GM23338 (cell line): Measurements from ENCODE around the gene PSMD2. TPM values are rescaled to one million over a fixed set of nuclear protein-coding genes. Genes with fewer than 3 reads are reported as not detected.

Experiments used
- ATAC-seq: fragments of 200-7000 bp; cut with Tn5 transposase; 3 replicates; pipeline ENCODE4 v1.9.1; 2020
- DNase-seq: peaks from one replicate; pipeline ENCODE4 v3.0.0-alpha.2; 2015; ENCODE audit warnings: low spot score
- H2AFZ ChIP-seq: fragments of 200-600 bp; sonication (generic); 2 replicates; pipeline ENCODE4 v1.8.0; 2016; ENCODE audit warnings: antibody characterized with exemption, mild to moderate bottlenecking, moderate library complexity
- H3F3A ChIP-seq: fragments of 200-600 bp; sonication (generic); replicated peaks from 2 replicates; pipeline ENCODE4 v1.8.0; 2017; ENCODE audit warnings: antibody characterized with exemption, mixed run types, low read depth
- H3K27ac ChIP-seq: fragments of 200-600 bp; sonication (generic); 2 replicates; pipeline ENCODE4 v1.6.1; 2016; ENCODE audit warnings: low read depth
- H3K27me3 ChIP-seq: fragments of 200-600 bp; sonication (generic); 2 replicates; pipeline ENCODE4 v1.8.0; 2016; ENCODE audit warnings: mild to moderate bottlenecking, mixed run types, moderate library complexity; ENCODE audit not compliant: insufficient read depth
- H3K36me3 ChIP-seq: fragments of 200-600 bp; sonication (generic); 2 replicates; pipeline ENCODE4 v1.8.0; 2016; ENCODE audit warnings: mild to moderate bottlenecking; ENCODE audit not compliant: insufficient read depth
- H3K4me1 ChIP-seq: fragments of 200-600 bp; sonication (generic); 2 replicates; pipeline ENCODE4 v1.8.0; 2016; ENCODE audit warnings: mild to moderate bottlenecking, moderate library complexity; ENCODE audit not compliant: insufficient read depth
- H3K4me2 ChIP-seq: fragments of 200-600 bp; sonication (generic); 2 replicates; pipeline ENCODE4 v1.7.1; 2017; ENCODE audit warnings: mixed run types
- H3K4me3 ChIP-seq: fragments of 200-600 bp; sonication (generic); 2 replicates; pipeline ENCODE4 v1.6.1; 2016; ENCODE audit warnings: mixed run types
- H3K79me2 ChIP-seq: fragments of 200-600 bp; sonication (generic); replicated peaks from 2 replicates; pipeline ENCODE4 v1.8.0; 2017; ENCODE audit warnings: mild to moderate bottlenecking; ENCODE audit not compliant: insufficient read depth
- H3K9me2 ChIP-seq: fragments of 200-600 bp; sonication (generic); 2 replicates; pipeline ENCODE4 v1.8.0; 2017; ENCODE audit not compliant: insufficient read depth
- H4K20me1 ChIP-seq: fragments of 200-600 bp; sonication (generic); replicated peaks from 2 replicates; pipeline ENCODE4 v1.8.0; 2017; ENCODE audit warnings: mild to moderate bottlenecking; ENCODE audit not compliant: insufficient read depth
- H3K27ac Mint-ChIP-seq: 2 replicates; pipeline ENCODE4 v1.8.0; 2020; ENCODE audit warnings: inconsistent platforms, mild to moderate bottlenecking, moderate library complexity, mixed read lengths
- H3K27me3 Mint-ChIP-seq: 3 replicates; pipeline ENCODE4 v1.8.0; 2022; ENCODE audit warnings: low read depth, mild to moderate bottlenecking, moderate library complexity, mixed read lengths, inconsistent platforms; ENCODE audit not compliant: insufficient read depth, poor library complexity
- H3K36me3 Mint-ChIP-seq: 3 replicates; pipeline ENCODE4 v1.8.0; 2021; ENCODE audit warnings: low read depth, mild to moderate bottlenecking, inconsistent platforms, moderate library complexity, mixed read lengths
- H3K4me1 Mint-ChIP-seq: 3 replicates; pipeline ENCODE4 v1.8.0; 2020; ENCODE audit warnings: mild to moderate bottlenecking, inconsistent platforms, mixed read lengths
- H3K4me3 Mint-ChIP-seq: 3 replicates; pipeline ENCODE4 v1.8.0; 2021; ENCODE audit warnings: moderate library complexity, mild to moderate bottlenecking, inconsistent platforms, mixed read lengths
- H3K9me3 Mint-ChIP-seq: 3 replicates; pipeline ENCODE4 v1.8.0; 2020; ENCODE audit warnings: moderate library complexity, mild to moderate bottlenecking, inconsistent platforms, mixed read lengths
- CREB1 ChIP-seq: fragments of 250-450 bp; sonication (Bioruptor Pico); IDR thresholded peaks from 2 replicates; pipeline ENCODE4 v1.5.0; 2020; ENCODE audit warnings: low read depth, mild to moderate bottlenecking, moderate library complexity
- CTCF ChIP-seq, 2 experiments: fragments of 200-600 bp in 1 of 2; sonication (generic) in 1 of 2; conservative IDR thresholded peaks; 2 replicates each; pipeline versions ENCODE4 v1.5.1 to v1.6.1; 2016 to 2017; ENCODE audit warnings: antibody characterized with exemption in 2 of 2, low read depth in 2 of 2, mild to moderate bottlenecking in 2 of 2, moderate library complexity in 1 of 2
- EZH2 ChIP-seq: fragments of 200-600 bp; sonication (generic); IDR thresholded peaks from one replicate; pipeline ENCODE4 v1.8.0; 2017; ENCODE audit warnings: antibody characterized with exemption, mild to moderate bottlenecking, low read depth; ENCODE audit not compliant: unreplicated experiment
- POLR2AphosphoS5 ChIP-seq: IDR thresholded peaks from 2 replicates; pipeline ENCODE4 v1.6.1; 2016; ENCODE audit warnings: antibody characterized with exemption, low read depth
- ZNF331 ChIP-seq: fragments of 250-450 bp; sonication (Bioruptor Pico); IDR thresholded peaks from 2 replicates; pipeline ENCODE4 v1.5.0; 2020; ENCODE audit warnings: low read depth, mild to moderate bottlenecking, moderate library complexity
- ZNF462 ChIP-seq: fragments of 250-450 bp; sonication (Bioruptor Pico); IDR thresholded peaks from 2 replicates; pipeline ENCODE4 v1.5.0; 2020; ENCODE audit warnings: mild to moderate bottlenecking, moderate library complexity
- polyA plus RNA-seq: library from polyadenylated mRNA; unstranded; fragments of >200 nt; fragmentation: Nextera tagmentation; extraction: Ambion mirVana; gene quantifications from 2 replicates; pipeline ENCODE4 v1.2.1, GENCODE V29; 2016
- total RNA-seq: library from RNA; depleted of rRNA; stranded (reverse); fragments of >200 nt; shearing (Covaris generic); gene quantifications from 2 replicates; pipeline ENCODE4 v1.2.3, GENCODE V29; 2014

Gene PSMD2
- total and polyA plus RNA-seq, 2 experiments from 2014 or later = 117 to 507 TPM

GRCh38 chr3:184311633-184312032 is 12.6 kb downstream of the PSMD2 start (continued):
- TF ChIP-seq CREB1 (no peak), CTCF (conservative IDR thresholded peaks at IDR 0.05; ENCODE audit: low read depth in 2 of 2) (no peak), EZH2 (no peak), ZNF331 (CRISPR knock-in tag) (no peak)

- no peaks in the 10 kb centered on the region for H3K9me3 Mint-ChIP-seq
- peaks cover 46% of the 10 kb centered on the region for H3K36me3 Mint-ChIP-seq
- H3K4me1 ChIP-seq = peaks cover 11% of the 10 kb centered on the region
- DNase-seq = peak; percentile 95
- TF ChIP-seq POLR2AphosphoS5 = peak; percentile 70
- no peak for TF ChIP-seq ZNF331 (CRISPR knock-in tag)
- peaks cover 47% of the 10 kb centered on the region for H3K79me2 ChIP-seq
- H4K20me1 ChIP-seq = peaks cover 35% of the 10 kb centered on the region
- peaks cover 17% of the 10 kb centered on the region; the same call in 1 of the 2 replicates for H3K36me3 ChIP-seq
- peak within 1 kb of the TSS; percentile 92 for H3K27ac Mint-ChIP-seq
- H3K9me2 ChIP-seq = no peaks in the 10 kb centered on the region
- H3K27me3 ChIP-seq = no peaks in the 10 kb centered on the region
- peak within 1 kb of the TSS; percentile 93 for H3K4me2 ChIP-seq
- peak within 1 kb of the TSS; percentile 9; the same call in 1 of the 2 replicates for H2AFZ ChIP-seq
- peaks cover 24% of the 10 kb centered on the region for H3K4me1 Mint-ChIP-seq
- H3K27me3 Mint-ChIP-seq = peaks cover 21% of the 10 kb centered on the region
- peak; percentile 75 for ATAC-seq
- H3F3A ChIP-seq = peaks cover 8% of the 10 kb centered on the region; the same call in 1 of the 2 replicates
- peak within 1 kb of the TSS; percentile 92 for H3K4me3 ChIP-seq
- peak within 1 kb of the TSS; percentile 92 for H3K4me3 Mint-ChIP-seq
- H3K27ac ChIP-seq = peak within 1 kb of the TSS; percentile 96
These were observed 15.3 kb downstream of the PSMD2 start, which contains the start of gene EIF4G1 for GRCh38 chr3:184314363-184314699. EIF4G1 (plus strand) TSS chr3:184314606; CDS start chr3:184315797, 1,191 bp downstream.

GRCh38 chr3:184314700-184315542 is 15.9 kb downstream of the PSMD2 start:
- Mint-ChIP-seq H3K9me3 (no peaks in the 10 kb centered on the region), H3K4me3 (peak overlapping the region; percentile 92), H3K36me3 (peaks cover 46% of the 10 kb centered on the region), H3K27ac (peak overlapping the region; percentile 92), H3K27me3 (peaks cover 22% of the 10 kb centered on the region), H3K4me1 (peaks cover 29% of the 10 kb centered on the region)
- H3K36me3 ChIP-seq = peaks cover 21% of the 10 kb centered on the region
- H3K27ac ChIP-seq = 0 out of 2 replicates have a peak overlapping the region, but pooled peaks have one; percentile 66
- TF ChIP-seq CREB1 (peak; percentile 22; the same call in 1 of the 2 replicates), ZNF462 (CRISPR knock-in tag) (no peak)
- no peak overlapping the region for H2AFZ ChIP-seq
- peaks cover 11% of the 10 kb centered on the region for H3K4me1 ChIP-seq
- H3K4me3 ChIP-seq = peak overlapping the region; percentile 92
- peak; percentile 66 for DNase-seq
- peak; percentile 32 for ATAC-seq
- no peaks in the 10 kb centered on the region for H3K9me2 ChIP-seq
- no peaks in the 10 kb centered on the region for H3K27me3 ChIP-seq
- H3K79me2 ChIP-seq = peaks cover 52% of the 10 kb centered on the region
- H3K4me2 ChIP-seq = peak overlapping the region; percentile 93
- peaks cover 39% of the 10 kb centered on the region for H4K20me1 ChIP-seq
- H3F3A ChIP-seq = peaks cover 8% of the 10 kb centered on the region; the same call in 1 of the 2 replicates
